ENCODE results near the gene PIP4K2C.

DNA sequence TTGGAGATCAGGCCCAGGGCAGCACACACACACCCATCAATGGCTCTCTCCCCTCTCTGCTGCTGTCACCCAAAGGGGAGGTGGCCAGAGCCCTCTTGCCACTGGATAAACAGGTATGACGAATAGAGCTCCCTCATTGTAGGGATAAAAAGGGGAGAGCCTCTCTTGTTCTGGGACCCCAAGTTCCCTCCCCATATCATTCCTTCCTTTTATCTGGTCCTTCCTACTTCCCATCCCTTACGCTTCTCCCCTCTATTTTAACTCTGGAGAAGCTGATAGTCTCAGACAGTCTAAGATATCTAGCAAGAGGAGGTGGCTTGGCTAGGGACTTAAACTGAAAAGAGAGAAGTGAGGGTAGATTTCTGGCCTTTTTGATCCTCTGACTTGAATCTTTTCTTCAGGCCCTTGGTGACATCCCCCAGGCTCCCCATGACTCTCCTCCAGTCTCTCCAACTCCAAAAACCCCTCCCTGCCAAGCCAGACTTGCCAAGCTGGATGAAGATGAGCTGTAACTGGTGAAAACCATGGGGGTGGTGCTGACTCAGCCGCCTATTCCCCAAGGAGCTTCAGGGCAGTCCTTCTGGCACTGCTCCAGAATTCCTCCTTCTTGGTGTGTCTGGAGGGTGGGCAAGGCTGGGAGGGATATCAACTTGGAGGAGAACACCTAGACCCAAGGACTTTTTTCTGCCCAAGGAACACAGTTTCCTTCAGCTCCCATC, 25.6 kb downstream of the PIP4K2C start:
- TF ChIP-seq SP1 (IDR thresholded peaks at IDR 0.05) = no peak
- TF ChIP-seq ZNF384 (IDR thresholded peaks at IDR 0.05) = no peak
- TF ChIP-seq TARDBP (IDR thresholded peaks at IDR 0.05) = no peak
- TF ChIP-seq BHLHE40 (IDR thresholded peaks at IDR 0.05; ENCODE audit: borderline replicate concordance) = no peak
- no peak for TF ChIP-seq SUZ12 (IDR thresholded peaks at IDR 0.05)
- TF ChIP-seq ELF4 (IDR thresholded peaks at IDR 0.05) = no peak
- TF ChIP-seq, protein P1, sequence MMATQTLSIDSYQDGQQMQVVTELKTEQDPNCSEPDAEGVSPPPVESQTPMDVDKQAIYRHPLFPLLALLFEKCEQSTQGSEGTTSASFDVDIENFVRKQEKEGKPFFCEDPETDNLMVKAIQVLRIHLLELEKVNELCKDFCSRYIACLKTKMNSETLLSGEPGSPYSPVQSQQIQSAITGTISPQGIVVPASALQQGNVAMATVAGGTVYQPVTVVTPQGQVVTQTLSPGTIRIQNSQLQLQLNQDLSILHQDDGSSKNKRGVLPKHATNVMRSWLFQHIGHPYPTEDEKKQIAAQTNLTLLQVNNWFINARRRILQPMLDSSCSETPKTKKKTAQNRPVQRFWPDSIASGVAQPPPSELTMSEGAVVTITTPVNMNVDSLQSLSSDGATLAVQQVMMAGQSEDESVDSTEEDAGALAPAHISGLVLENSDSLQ (IDR thresholded peaks at IDR 0.05) = no peak
- TF ChIP-seq ARNT (IDR thresholded peaks at IDR 0.05) = no peak

Measured in HEK293T (cell line).